HepG2 (cell line): ENCODE results near the gene HSPA1A. TPM values are rescaled to one million over a fixed set of nuclear protein-coding genes. Genes with fewer than 3 reads are reported as not detected.

ENCODE experiments used
- HNRNPH1 ChIP-seq: fragments of 200-400 bp; formaldehyde crosslinking; optimal IDR thresholded peaks from 2 replicates; pipeline ENCODE3; 2017; ENCODE audit warnings: mild to moderate bottlenecking, low read depth, low read length
- POLR2A ChIP-seq, 2 experiments: IDR thresholded peaks; 2 replicates each; pipeline ENCODE4 v1.6.1; 2011; ENCODE audit warnings: low read depth in 2 of 2, low read length in 2 of 2, mild to moderate bottlenecking in 1 of 2, moderate library complexity in 1 of 2; ENCODE audit not compliant: insufficient read depth in 1 of 2
- REXO4 ChIP-seq: sonication (generic); formaldehyde crosslinking; IDR thresholded peaks from 2 replicates; pipeline ENCODE4 v1.8.0; 2022; ENCODE audit warnings: missing genetic modification reagents, mild to moderate bottlenecking, borderline replicate concordance
- RFX5 ChIP-seq: IDR thresholded peaks from 2 replicates; pipeline ENCODE4 v1.6.1; 2011; ENCODE audit warnings: low read depth, low read length, improper control_type of control experiment
- SIX1 ChIP-seq: sonication (generic); formaldehyde crosslinking; IDR thresholded peaks from 2 replicates; pipeline ENCODE4 v1.4.0; 2020; ENCODE audit warnings: missing genetic modification reagents, borderline replicate concordance
- SYNCRIP ChIP-seq: fragments of 200-400 bp; formaldehyde crosslinking; IDR thresholded peaks from 2 replicates; pipeline ENCODE4 v1.6.1; 2018; ENCODE audit warnings: mild to moderate bottlenecking, low read depth, low read length; ENCODE audit not compliant: insufficient read depth
- ZBTB42 ChIP-seq: sonication (generic); formaldehyde crosslinking; IDR thresholded peaks from 2 replicates; pipeline ENCODE4 v1.5.0; 2020; ENCODE audit warnings: mild to moderate bottlenecking, missing genetic modification reagents
- ZBTB7A ChIP-seq: sonication (generic); formaldehyde crosslinking; IDR thresholded peaks from 2 replicates; pipeline ENCODE4 v1.8.0; 2022; ENCODE audit warnings: mild to moderate bottlenecking, missing genetic modification reagents
- ZBTB8A ChIP-seq: sonication (generic); formaldehyde crosslinking; IDR thresholded peaks from 2 replicates; pipeline ENCODE4 v1.4.0; 2020; ENCODE audit warnings: mild to moderate bottlenecking, low read depth, missing genetic modification reagents, borderline replicate concordance
- ZC3H13 ChIP-seq: sonication (generic); formaldehyde crosslinking; IDR thresholded peaks from 2 replicates; pipeline ENCODE4 v1.8.1; 2023; ENCODE audit warnings: mild to moderate bottlenecking, missing genetic modification reagents, moderate library complexity
- ZIK1 ChIP-seq: sonication (generic); formaldehyde crosslinking; IDR thresholded peaks from 2 replicates; pipeline ENCODE4 v1.5.0; 2020; ENCODE audit warnings: mild to moderate bottlenecking, low read depth, missing genetic modification reagents, borderline replicate concordance
- ZKSCAN5 ChIP-seq: sonication (generic); formaldehyde crosslinking; IDR thresholded peaks from 2 replicates; pipeline ENCODE4 v1.5.1; 2020; ENCODE audit warnings: mild to moderate bottlenecking, missing genetic modification reagents
- ZNF225 ChIP-seq: sonication (generic); formaldehyde crosslinking; IDR thresholded peaks from 2 replicates; pipeline ENCODE4 v1.4.0; 2020; ENCODE audit warnings: mild to moderate bottlenecking, missing genetic modification reagents
- ZNF530 ChIP-seq: sonication (generic); formaldehyde crosslinking; IDR thresholded peaks from 2 replicates; pipeline ENCODE4 v1.5.0; 2020; ENCODE audit warnings: low read depth, mild to moderate bottlenecking, missing genetic modification reagents
- ZNF737 ChIP-seq: sonication (generic); formaldehyde crosslinking; IDR thresholded peaks from 2 replicates; pipeline ENCODE4 v1.5.0; 2020; ENCODE audit warnings: missing genetic modification reagents, mild to moderate bottlenecking, borderline replicate concordance
- polyA plus RNA-seq, 8 experiments: library from polyadenylated mRNA; depleted of rRNA in 3 of 8; stranded (reverse) in 7 of 8; unstranded in 1 of 8; fragments of >200 nt; fragmentation: Illumina TruSeq in 4 of 8; extraction: Trizol in 4 of 8; gene quantifications; 2 replicates each; pipeline versions ENCODE4 v1.2.1 to v1.2.3, GENCODE V29; 2011 to 2016; ENCODE audit warnings: low read depth in 4 of 8, missing spikeins in 1 of 8, mixed read lengths in 1 of 8; ENCODE audit not compliant: insufficient read depth in 1 of 8
- total RNA-seq, 5 experiments: library from RNA; depleted of rRNA; stranded (reverse); fragments of >200 nt; fragmentation: Illumina TruSeq; extraction: Trizol; gene quantifications; 2 replicates each; pipeline ENCODE4 v1.2.3, GENCODE V29; 2016; ENCODE audit warnings: low read depth in 1 of 5
- TF ChIP-seq, protein P1 (sequence below): sonication (generic); formaldehyde crosslinking; IDR thresholded peaks from 2 replicates; pipeline ENCODE4 v1.5.0; 2020; ENCODE audit warnings: mild to moderate bottlenecking, missing genetic modification reagents
- TF ChIP-seq, protein P2 (sequence below): sonication (generic); formaldehyde crosslinking; IDR thresholded peaks from 2 replicates; pipeline ENCODE4 v1.8.1; 2023; ENCODE audit warnings: mild to moderate bottlenecking, moderate library complexity, missing genetic modification reagents
- TF ChIP-seq, protein P3 (sequence below): sonication (generic); formaldehyde crosslinking; conservative IDR thresholded peaks from 2 replicates; pipeline ENCODE4 v1.4.0; 2020; ENCODE audit warnings: missing genetic modification reagents
- TF ChIP-seq, protein P4 (sequence below): sonication (generic); formaldehyde crosslinking; IDR thresholded peaks from 2 replicates; pipeline ENCODE4 v1.4.0; 2020; ENCODE audit warnings: missing genetic modification reagents; ENCODE audit errors: not compliant biosample characterization
- TF ChIP-seq, protein P5 (sequence below): sonication (generic); formaldehyde crosslinking; IDR thresholded peaks from 2 replicates; pipeline ENCODE4 v1.4.0; 2020; ENCODE audit warnings: missing genetic modification reagents
- TF ChIP-seq, protein P6 (sequence below): sonication (generic); formaldehyde crosslinking; IDR thresholded peaks from 2 replicates; pipeline ENCODE4 v1.4.0; 2020; ENCODE audit warnings: low read depth, mild to moderate bottlenecking, missing genetic modification reagents

HSPA1A gene
- total and polyA plus RNA-seq, 2 of the 13 experiments (the other 11 are each of a cell fraction or from before 2014, with no cell fraction given), result 44.5 to 85.0 TPM

DNA sequence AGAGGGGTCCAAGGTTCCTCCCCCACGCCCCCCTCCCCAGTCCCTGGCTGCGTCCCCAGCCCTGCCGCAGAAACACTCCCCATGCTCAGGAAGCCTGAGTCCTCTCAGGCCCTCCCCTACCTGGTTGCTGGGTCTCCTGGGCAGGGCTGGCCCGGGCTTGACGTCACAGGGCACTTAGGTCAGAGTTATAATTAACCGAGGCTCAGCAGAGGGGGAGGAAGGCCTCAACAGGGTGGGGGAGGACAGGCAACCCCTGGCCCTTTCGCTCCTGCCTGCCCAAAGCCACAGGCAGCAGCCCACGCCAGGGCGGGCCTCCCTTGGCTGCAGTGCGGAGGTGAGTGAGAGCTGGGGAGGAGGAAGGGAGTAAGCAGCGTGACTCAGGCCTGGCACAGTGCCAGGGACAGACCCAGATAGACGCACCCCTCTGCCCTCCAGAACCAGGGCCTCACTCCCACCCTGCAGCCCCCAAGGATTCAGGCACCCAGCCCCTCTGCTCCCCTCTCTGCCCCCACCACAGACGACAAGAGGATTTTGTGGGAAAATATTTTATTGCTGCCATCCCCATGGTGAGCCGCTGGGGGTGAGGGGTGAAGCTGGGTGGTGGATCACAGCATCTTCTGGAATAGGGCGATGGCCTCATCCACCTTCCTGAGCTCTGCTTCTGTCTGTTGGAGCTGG is 38.2 kb upstream of the HSPA1A start, which contains the start of gene VWA7 (continued):
- TF ChIP-seq HNRNPH1 (peak; percentile 40), ZBTB42 (CRISPR knock-in tag) (no peak), ZNF530 (CRISPR knock-in tag) (no peak), ZNF737 (CRISPR knock-in tag) (no peak), ZIK1 (CRISPR knock-in tag) (no peak), ZKSCAN5 (CRISPR knock-in tag) (peak; percentile 97), ZNF225 (CRISPR knock-in tag) (no peak), SYNCRIP (no peak), RFX5 (no peak), SIX1 (CRISPR knock-in tag) (no peak), POLR2A (IDR thresholded peaks at IDR 0.05; ENCODE audit: insufficient read depth in 1 of 2, low read depth in 2 of 2, low read length in 2 of 2) (no peak; a peak in 1 of 4 replicates), ZBTB7A (CRISPR knock-in tag) (peak; percentile 64; the same call in 1 of the 2 replicates), REXO4 (CRISPR knock-in tag) (no peak), ZC3H13 (CRISPR knock-in tag) (peak; percentile 68; the same call in 1 of the 2 replicates), ZBTB8A (CRISPR knock-in tag) (no peak)
- TF ChIP-seq, protein P1, sequence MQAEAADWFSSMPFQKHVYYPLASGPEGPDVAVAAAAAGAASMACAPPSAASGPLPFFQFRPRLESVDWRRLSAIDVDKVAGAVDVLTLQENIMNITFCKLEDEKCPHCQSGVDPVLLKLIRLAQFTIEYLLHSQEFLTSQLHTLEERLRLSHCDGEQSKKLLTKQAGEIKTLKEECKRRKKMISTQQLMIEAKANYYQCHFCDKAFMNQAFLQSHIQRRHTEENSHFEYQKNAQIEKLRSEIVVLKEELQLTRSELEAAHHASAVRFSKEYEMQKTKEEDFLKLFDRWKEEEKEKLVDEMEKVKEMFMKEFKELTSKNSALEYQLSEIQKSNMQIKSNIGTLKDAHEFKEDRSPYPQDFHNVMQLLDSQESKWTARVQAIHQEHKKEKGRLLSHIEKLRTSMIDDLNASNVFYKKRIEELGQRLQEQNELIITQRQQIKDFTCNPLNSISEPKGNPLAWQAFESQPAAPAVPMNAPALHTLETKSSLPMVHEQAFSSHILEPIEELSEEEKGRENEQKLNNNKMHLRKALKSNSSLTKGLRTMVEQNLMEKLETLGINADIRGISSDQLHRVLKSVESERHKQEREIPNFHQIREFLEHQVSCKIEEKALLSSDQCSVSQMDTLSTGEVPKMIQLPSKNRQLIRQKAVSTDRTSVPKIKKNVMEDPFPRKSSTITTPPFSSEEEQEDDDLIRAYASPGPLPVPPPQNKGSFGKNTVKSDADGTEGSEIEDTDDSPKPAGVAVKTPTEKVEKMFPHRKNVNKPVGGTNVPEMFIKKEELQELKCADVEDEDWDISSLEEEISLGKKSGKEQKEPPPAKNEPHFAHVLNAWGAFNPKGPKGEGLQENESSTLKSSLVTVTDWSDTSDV (CRISPR knock-in tag), result no peak
- TF ChIP-seq, protein P2, sequence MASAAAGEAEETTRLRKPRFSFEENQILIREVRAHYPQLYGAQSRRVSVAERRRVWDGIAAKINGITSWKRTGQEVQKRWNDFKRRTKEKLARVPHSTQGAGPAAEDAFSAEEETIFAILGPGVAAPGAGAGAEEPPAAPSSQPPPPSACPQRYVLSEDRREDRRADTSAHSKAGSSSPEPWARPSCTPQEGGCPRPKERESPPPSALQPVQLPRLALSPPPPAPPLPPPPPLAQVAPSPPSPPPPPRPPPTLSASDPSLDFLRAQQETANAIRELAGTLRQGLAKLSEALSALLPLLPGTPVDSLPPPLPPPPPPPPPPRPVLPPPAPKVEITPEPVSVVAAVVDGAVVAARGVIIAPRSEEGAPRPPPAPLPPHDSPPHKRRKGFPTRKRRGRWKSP (CRISPR knock-in tag), result 0 out of 2 replicates have a peak, but pooled peaks have one; percentile 14
- TF ChIP-seq, protein P3, sequence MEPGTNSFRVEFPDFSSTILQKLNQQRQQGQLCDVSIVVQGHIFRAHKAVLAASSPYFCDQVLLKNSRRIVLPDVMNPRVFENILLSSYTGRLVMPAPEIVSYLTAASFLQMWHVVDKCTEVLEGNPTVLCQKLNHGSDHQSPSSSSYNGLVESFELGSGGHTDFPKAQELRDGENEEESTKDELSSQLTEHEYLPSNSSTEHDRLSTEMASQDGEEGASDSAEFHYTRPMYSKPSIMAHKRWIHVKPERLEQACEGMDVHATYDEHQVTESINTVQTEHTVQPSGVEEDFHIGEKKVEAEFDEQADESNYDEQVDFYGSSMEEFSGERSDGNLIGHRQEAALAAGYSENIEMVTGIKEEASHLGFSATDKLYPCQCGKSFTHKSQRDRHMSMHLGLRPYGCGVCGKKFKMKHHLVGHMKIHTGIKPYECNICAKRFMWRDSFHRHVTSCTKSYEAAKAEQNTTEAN, result no peak
- TF ChIP-seq, protein P4, sequence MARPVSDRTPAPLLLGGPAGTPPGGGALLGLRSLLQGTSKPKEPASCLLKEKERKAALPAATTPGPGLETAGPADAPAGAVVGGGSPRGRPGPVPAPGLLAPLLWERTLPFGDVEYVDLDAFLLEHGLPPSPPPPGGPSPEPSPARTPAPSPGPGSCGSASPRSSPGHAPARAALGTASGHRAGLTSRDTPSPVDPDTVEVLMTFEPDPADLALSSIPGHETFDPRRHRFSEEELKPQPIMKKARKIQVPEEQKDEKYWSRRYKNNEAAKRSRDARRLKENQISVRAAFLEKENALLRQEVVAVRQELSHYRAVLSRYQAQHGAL (CRISPR knock-in tag), result no peak
- TF ChIP-seq, protein P5, sequence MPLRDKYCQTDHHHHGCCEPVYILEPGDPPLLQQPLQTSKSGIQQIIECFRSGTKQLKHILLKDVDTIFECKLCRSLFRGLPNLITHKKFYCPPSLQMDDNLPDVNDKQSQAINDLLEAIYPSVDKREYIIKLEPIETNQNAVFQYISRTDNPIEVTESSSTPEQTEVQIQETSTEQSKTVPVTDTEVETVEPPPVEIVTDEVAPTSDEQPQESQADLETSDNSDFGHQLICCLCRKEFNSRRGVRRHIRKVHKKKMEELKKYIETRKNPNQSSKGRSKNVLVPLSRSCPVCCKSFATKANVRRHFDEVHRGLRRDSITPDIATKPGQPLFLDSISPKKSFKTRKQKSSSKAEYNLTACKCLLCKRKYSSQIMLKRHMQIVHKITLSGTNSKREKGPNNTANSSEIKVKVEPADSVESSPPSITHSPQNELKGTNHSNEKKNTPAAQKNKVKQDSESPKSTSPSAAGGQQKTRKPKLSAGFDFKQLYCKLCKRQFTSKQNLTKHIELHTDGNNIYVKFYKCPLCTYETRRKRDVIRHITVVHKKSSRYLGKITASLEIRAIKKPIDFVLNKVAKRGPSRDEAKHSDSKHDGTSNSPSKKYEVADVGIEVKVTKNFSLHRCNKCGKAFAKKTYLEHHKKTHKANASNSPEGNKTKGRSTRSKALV (CRISPR knock-in tag), result no peak
- TF ChIP-seq, protein P6, sequence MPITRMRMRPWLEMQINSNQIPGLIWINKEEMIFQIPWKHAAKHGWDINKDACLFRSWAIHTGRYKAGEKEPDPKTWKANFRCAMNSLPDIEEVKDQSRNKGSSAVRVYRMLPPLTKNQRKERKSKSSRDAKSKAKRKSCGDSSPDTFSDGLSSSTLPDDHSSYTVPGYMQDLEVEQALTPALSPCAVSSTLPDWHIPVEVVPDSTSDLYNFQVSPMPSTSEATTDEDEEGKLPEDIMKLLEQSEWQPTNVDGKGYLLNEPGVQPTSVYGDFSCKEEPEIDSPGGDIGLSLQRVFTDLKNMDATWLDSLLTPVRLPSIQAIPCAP (CRISPR knock-in tag), result no peak
